Astrocyte of the cerebellum (primary cell): Measurements from ENCODE around the gene SPR.
"Not testable (repeated sequence)": the region's sequence is repeated elsewhere in the genome, so short reads cannot be mapped to it uniquely, and the experiment has no call there.

Experiments used
- DNase-seq: peaks from one replicate; pipeline ENCODE4 v3.0.0-alpha.2; 2011; ENCODE audit warnings: low read depth
- H3K4me3 ChIP-seq: 2 replicates; pipeline ENCODE4 v1.5.1; 2011; ENCODE audit warnings: mild to moderate bottlenecking, low read depth, low read length, moderate library complexity
- in situ Hi-C: cut with HindIII; loops from 2 replicates; pipeline ENCODE4 v1.10.0; 2017; ENCODE audit warnings: low sequenced_read_pairs
- TF ChIP-seq, protein P1 (sequence below): IDR thresholded peaks from 2 replicates; pipeline ENCODE4 v1.5.1; 2012; ENCODE audit warnings: low read length, low read depth, moderate library complexity, mild to moderate bottlenecking; ENCODE audit errors: missing control alignments

The SPR gene

DNA sequence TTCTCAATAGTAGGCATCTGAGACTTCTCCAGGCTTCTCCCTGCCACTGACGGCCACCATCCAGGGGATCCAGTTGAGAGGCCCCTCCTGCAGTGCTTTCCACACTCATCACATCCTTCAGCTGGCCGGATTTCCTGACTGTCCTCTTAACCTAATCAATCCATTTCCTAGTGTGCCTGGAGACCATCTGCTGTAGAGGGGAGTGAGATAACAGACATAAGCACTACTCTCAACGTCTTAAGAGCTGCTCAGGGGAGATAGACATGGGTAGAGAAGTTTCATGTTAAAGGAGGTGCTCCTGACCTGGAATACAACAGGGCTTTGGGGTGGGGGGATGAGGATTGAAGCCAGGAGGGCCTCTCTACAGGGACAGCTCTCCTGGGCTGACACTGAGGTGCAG lies 14.2 kb downstream of the SPR start:
- TF ChIP-seq, protein P1, sequence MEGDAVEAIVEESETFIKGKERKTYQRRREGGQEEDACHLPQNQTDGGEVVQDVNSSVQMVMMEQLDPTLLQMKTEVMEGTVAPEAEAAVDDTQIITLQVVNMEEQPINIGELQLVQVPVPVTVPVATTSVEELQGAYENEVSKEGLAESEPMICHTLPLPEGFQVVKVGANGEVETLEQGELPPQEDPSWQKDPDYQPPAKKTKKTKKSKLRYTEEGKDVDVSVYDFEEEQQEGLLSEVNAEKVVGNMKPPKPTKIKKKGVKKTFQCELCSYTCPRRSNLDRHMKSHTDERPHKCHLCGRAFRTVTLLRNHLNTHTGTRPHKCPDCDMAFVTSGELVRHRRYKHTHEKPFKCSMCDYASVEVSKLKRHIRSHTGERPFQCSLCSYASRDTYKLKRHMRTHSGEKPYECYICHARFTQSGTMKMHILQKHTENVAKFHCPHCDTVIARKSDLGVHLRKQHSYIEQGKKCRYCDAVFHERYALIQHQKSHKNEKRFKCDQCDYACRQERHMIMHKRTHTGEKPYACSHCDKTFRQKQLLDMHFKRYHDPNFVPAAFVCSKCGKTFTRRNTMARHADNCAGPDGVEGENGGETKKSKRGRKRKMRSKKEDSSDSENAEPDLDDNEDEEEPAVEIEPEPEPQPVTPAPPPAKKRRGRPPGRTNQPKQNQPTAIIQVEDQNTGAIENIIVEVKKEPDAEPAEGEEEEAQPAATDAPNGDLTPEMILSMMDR, result no peak

DNA sequence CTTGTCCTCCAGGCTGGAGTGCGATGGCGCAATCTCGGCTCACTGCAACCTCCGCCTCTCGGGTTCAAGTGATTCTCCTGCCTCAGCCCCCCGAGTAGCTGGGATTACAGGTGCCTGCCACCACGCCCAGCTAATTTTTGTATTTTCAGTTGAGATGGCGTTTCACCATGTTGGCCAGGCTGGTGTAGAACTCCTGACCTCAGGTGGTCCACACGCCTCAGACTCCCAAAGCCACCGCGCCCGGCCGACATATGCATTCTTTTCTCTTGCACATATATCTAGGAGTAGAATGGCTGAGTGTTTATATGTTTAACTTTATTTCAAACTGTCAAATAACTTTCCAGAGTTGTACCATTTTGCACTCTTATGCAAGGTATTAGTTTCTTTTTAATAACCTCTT lies 20.2 kb downstream of the SPR start:
- DNase-seq, H3K4me3 ChIP-seq, in situ Hi-C loops: not testable (repeated sequence)

More for the DNA sequence above, 14.2 kb downstream of the SPR start:
- H3K4me3 ChIP-seq, result no peak overlapping the region
- in situ Hi-C loops, result no loop called here
- DNase-seq, result no peak

DNA sequence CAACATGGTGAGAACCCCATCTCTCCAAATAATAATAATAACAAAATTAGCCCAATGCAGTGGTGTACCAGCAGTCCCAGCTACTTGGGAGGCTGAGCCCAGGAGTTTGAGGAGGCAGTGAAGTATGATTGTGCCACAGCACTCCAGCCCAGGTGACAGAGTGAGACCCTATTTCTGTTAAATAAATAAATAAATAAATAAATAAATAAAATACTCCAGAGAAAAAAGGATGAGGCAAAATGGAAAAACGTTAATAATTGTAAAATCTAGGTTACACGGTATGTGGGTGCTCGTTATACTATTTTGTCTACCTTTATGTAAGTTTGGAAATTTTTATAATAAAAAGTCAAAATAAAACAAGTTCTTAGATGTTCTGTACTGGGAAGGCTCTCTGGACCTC lies 21.5 kb downstream of the SPR start:
- H3K4me3 ChIP-seq, result no peak overlapping the region
- DNase-seq, result no peak
- TF ChIP-seq, protein P1, result no peak
- in situ Hi-C loops, result no loop called here

DNA sequence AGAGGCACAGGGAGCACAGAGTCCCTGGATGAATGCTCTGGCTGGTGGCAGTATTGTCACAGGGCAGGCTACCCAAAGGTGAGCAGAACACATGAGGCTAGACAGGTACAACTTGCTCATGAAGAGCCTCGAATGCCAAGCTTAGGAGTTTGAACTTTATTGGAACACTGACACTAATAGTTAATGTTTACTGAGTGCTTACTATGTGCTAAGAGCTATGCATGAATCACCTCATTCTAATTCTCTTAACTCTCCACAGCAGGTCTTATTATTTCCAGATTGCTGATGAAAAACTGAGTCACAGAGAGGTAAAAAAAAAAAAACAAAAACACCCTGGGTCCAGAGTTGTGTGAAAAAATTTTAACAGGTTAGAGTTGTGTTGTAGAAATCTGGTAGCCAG lies 24.0 kb downstream of the SPR start:
- in situ Hi-C loops, result no loop called here
- TF ChIP-seq, protein P1, result no peak
- no peak overlapping the region for H3K4me3 ChIP-seq
- DNase-seq, result no peak

DNA sequence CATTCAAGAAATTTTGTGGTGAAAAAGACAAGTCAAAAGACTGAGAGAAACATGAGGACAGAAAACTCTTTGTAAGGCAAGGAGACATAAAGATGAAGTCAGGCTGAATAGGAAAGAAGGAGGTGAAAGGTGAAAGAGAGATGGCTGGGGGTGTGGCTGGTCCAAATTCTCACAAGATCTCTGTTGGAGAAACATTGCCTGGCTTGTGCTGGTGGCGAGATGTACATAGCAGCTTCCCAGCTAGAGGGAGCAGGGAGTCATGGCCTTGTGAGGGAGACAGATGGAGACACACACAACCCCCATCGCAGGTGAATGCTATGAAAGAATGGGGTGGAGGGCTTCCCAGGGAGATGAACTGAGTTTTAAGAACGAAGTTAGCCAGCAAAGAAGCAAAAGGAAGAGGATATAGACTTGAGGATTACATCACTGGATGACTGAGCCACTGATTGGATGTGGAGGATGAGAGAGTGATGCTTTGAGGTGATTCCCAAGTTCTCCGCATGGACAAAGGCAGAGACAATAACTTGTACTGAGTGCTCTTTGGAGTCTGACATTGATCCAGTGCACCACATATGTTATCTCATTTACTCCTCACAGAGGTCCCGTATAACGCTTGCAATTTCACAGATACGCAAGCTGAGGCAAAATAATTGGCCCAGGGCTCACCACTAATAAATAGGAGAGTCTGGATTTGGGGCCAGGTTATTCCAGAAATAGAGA lies 26.4 kb downstream of the SPR start:
- in situ Hi-C loops, result no loop called here
- no peak for DNase-seq
- TF ChIP-seq, protein P1, result peak; percentile 38
- H3K4me3 ChIP-seq, result no peak overlapping the region

DNA sequence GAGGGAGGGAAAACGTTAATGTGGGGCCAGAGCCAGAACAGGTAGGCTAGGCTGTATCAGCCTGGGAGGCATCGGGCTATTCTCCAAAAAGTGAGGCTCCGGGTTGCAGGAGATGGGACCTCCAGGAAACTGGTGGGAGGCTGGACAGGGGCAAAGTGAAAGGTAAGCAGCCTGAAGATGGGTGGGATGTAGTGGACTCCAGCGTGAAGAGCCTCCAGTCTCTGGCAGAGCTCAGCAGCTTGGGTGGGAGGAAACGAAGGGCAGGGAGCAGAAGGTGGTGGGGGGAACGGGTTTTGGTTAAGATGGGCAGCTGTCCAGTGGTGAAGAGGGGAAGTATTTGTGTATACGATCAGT lies 27.0 kb downstream of the SPR start:
- in situ Hi-C loops, result no loop called here
- H3K4me3 ChIP-seq, result no peak overlapping the region
- DNase-seq, result no peak
- TF ChIP-seq, protein P1, result no peak

DNA sequence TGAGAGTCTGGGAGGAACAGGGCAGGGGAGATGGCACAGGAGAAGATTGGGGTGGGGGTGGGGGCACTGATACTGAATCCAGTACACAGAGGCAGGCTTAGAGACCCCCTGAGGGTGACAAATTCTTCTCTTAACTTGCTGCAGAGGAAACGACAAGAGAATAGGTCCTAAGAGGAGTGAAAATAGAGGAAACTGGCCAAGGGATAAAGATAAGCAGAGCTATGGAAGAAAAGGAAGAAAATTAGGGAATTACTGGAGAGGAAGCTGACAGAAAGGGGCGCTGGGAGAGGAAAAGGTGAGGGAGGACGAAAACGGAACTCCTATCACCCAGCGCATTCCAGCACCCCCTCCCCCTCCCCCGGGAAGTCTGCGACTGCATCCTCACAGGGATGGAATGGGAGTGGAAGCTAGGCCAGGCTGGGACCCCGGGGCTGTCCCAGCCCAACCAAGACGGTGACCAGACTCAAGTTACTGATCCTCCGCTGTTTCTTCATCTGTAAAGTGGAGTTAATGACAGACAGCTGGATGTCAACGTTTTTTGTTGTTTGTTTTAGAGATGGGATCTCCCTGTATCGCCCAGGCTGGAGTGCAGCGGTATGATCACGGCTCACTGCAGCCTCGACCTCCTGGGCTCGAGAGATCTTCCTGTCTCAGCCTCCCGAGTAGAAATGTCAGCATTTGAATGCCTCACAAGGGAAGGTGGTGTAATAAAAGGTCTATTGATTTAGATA lies 27.5 kb downstream of the SPR start:
- no peak for DNase-seq
- in situ Hi-C loops, result no loop called here
- TF ChIP-seq, protein P1, result no peak
- H3K4me3 ChIP-seq, result no peak overlapping the region
